BLaER1 (cell line): ENCODE measurements around the gene ARHGAP11A.

Experiments used
- H3K27ac ChIP-seq: shearing (Covaris generic); formaldehyde crosslinking; 2 replicates; pipeline ENCODE4 v1.8.1; 2022
- H3K27me3 ChIP-seq: shearing (Covaris generic); formaldehyde crosslinking; 2 replicates; pipeline ENCODE4 v1.8.1; 2022
- H3K36me3 ChIP-seq: shearing (Covaris generic); formaldehyde crosslinking; 2 replicates; pipeline ENCODE4 v1.8.1; 2022
- H3K4me1 ChIP-seq: shearing (Covaris generic); formaldehyde crosslinking; 2 replicates; pipeline ENCODE4 v1.8.1; 2022
- H3K4me2 ChIP-seq: shearing (Covaris generic); formaldehyde crosslinking; 2 replicates; pipeline ENCODE4 v1.8.1; 2022
- H3K4me3 ChIP-seq: shearing (Covaris generic); formaldehyde crosslinking; 2 replicates; pipeline ENCODE4 v1.8.1; 2022
- H3K9ac ChIP-seq: shearing (Covaris generic); formaldehyde crosslinking; 2 replicates; pipeline ENCODE4 v1.8.1; 2022
- H3K9me3 ChIP-seq: shearing (Covaris generic); formaldehyde crosslinking; 2 replicates; pipeline ENCODE4 v1.8.1; 2022
- H4K20me1 ChIP-seq: shearing (Covaris generic); formaldehyde crosslinking; 2 replicates; pipeline ENCODE4 v1.8.1; 2022
- Cebpa-rat ChIP-seq: shearing (Covaris generic); IDR thresholded peaks from 2 replicates; pipeline ENCODE4 v1.8.1; 2022

The ARHGAP11A gene

DNA sequence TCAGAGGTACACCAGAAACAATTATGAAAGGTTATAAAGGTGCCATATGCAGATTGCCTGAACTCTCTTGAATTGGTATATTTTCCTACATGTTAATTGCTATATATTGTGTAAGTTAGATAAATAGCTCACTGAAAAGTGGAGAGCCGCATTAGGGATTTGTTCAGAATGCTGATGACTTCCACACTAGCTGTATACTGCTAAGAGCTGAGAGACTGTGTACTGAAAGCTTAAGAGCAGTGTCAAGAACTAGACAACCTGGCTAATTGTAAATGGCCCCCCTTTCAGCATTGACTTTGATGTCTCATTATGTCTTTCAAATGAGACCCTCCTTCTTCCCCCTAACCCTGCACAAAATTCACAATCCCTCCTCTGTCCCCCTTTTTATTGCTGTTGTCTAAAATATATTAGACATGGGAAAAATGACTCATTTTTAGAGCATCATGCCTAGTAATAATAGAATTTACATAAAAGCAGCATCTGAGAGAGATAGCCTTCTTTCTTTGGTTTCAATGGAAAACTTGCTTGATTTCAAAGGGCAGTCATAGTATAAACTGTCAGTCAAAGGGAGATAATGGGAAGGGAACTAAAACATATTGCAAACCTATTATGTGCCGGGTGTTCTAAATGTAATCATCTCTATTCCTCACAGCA is 67.8 kb downstream of the ARHGAP11A start:
- Histone ChIP-seq H3K9ac (no peak overlapping the region), H3K4me2 (no peak overlapping the region), H3K4me1 (peaks cover 20% of the 10 kb centered on the region), H3K36me3 (no peaks in the 10 kb centered on the region), H4K20me1 (no peaks in the 10 kb centered on the region), H3K27ac (no peak overlapping the region), H3K27me3 (no peaks in the 10 kb centered on the region), H3K9me3 (no peaks in the 10 kb centered on the region; the same call in 1 of the 2 replicates), H3K4me3 (no peak overlapping the region)
- TF ChIP-seq Cebpa-rat = no peak

DNA sequence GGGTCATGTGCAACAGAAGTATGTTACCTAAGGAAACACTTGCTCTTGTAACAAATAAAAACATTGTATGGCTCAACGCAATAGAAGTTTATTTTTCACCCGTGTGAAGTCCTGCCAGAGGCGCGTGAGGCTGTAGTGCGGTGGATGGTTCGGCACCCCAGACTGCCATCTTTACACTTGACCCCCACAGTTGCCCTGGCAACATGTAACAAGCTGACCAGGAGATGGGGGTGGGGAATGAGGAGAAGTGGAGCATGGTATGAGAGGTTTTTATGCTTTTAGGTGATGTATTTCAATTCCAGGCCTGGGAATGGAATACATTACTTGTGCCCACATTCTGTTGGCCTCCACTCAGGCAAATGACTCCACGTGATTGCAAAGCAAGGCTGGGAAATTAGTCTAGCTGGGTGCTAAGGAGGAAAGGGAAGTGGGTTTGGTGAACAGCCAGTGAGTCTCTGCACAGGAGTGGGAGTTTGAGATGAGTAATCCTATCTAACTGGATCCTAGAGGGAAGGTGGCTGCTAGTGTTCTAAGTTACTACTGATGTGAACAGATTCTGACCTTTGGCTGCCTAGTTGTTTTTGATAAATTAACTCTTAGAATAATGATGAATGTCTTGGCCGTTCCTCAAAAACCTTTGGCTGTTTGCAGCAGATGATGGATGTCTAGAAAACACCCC is 68.7 kb downstream of the ARHGAP11A start:
- Histone ChIP-seq H3K27me3 (no peaks in the 10 kb centered on the region), H4K20me1 (no peaks in the 10 kb centered on the region), H3K4me1 (peaks cover 19% of the 10 kb centered on the region), H3K27ac (no peak overlapping the region), H3K4me2 (peak overlapping the region; percentile 31), H3K36me3 (no peaks in the 10 kb centered on the region), H3K9me3 (no peaks in the 10 kb centered on the region; the same call in 1 of the 2 replicates), H3K9ac (no peak overlapping the region), H3K4me3 (no peak overlapping the region)
- TF ChIP-seq Cebpa-rat = no peak

DNA sequence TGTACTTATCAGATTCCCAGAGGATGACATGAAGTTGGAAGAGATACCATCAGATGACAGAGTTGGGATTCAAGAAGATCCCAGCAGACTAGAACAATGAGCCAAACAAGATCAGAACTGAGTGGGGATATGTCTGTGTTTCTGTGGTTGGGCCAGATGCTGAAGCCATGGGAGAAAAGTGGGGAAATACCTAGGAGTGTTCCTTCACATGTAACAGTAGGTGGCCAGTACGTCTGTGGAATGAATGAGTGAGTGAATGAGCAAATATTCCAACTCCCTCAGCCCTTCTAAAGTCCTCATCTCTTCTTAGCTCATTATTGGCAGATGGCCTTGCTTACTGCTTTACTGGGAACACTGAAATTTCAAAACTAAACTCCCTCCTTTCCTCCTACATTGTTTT is 70.3 kb downstream of the ARHGAP11A start:
- Histone ChIP-seq H3K4me1 (peaks cover 10% of the 10 kb centered on the region), H3K9me3 (no peaks in the 10 kb centered on the region; the same call in 1 of the 2 replicates), H3K9ac (no peak overlapping the region), H4K20me1 (no peaks in the 10 kb centered on the region), H3K27me3 (no peaks in the 10 kb centered on the region), H3K4me3 (no peak overlapping the region), H3K4me2 (no peak overlapping the region), H3K36me3 (no peaks in the 10 kb centered on the region), H3K27ac (no peak overlapping the region)
- no peak for TF ChIP-seq Cebpa-rat

DNA sequence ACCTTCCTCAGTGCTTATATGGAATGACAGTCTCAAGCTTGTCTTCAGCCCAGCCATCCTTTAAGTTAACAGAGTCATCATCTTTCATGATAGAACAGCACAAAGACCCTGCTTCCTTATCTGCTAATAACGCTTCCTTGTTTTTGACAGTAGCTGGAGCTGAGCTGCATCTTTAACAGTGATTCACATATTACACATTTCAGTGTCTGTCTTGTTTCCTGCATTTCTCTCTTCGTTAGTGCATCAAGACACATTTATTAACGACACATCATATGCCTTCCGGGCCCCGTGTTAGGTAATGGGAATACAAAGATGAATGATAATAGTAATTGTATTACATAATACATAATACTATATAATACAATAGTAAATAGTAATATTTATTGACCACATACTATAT is 72.3 kb downstream of the ARHGAP11A start:
- TF ChIP-seq Cebpa-rat = no peak
- no peaks in the 10 kb centered on the region for H4K20me1 ChIP-seq
- peaks cover 10% of the 10 kb centered on the region for H3K4me1 ChIP-seq
- no peak overlapping the region for H3K4me3 ChIP-seq
- no peak overlapping the region for H3K9ac ChIP-seq
- H3K27me3 ChIP-seq = no peaks in the 10 kb centered on the region
- no peaks in the 10 kb centered on the region for H3K36me3 ChIP-seq
- H3K4me2 ChIP-seq = no peak overlapping the region
- H3K9me3 ChIP-seq = no peaks in the 10 kb centered on the region; the same call in 1 of the 2 replicates
- H3K27ac ChIP-seq = no peak overlapping the region

DNA sequence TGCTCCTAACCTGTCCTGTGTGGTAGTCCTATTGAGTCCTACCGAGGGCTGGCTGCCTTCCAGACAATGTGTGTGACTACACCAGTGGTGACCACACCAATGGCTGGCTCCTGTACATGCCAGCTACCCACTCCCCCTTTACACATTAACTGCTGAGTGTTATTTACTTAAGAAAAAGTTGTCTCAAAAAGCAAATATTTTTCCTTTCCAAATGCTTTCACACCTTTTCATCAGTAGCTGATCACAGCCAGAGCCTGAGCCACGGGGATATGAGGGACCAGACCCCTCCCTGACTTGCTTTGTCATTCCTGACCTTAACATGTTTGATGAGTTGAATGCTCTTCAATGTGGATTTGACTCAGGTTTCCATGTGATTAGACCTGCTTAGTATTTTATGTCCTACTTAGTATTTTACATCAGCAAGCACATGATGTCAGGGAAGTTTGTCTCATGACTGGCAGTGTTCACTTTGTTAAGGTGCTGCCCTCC is 72.9 kb downstream of the ARHGAP11A start:
- no peaks in the 10 kb centered on the region for H3K27me3 ChIP-seq
- H3K9ac ChIP-seq = no peak overlapping the region
- no peaks in the 10 kb centered on the region for H3K36me3 ChIP-seq
- H4K20me1 ChIP-seq = no peaks in the 10 kb centered on the region
- H3K4me2 ChIP-seq = no peak overlapping the region
- H3K9me3 ChIP-seq = no peaks in the 10 kb centered on the region; the same call in 1 of the 2 replicates
- H3K4me3 ChIP-seq = no peak overlapping the region
- H3K4me1 ChIP-seq = peaks cover 10% of the 10 kb centered on the region
- no peak for TF ChIP-seq Cebpa-rat
- H3K27ac ChIP-seq = no peak overlapping the region
